Measurements from ENCODE around the gene SDK1.

SDK1 gene

DNA sequence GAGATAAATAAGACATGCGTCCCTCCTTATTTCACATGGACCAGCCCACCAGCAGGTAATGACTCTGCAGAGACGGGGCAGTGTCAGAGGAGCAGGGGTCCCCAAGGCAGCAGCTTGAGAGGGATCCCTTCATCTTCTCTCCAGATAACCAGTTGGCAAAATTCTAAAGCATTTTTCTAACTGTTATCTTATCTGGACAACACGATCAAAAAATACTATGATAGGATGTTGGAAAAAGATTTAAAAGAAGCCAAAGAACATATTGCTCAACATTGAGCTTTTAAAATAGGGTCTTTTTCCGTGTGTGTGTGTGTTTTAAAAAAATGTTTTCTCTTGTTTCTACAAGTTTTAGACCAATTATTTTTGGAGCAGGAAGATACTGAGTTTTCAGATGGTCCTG is 641.2 kb downstream of the SDK1 start:
- TF ChIP-seq, protein P1, sequence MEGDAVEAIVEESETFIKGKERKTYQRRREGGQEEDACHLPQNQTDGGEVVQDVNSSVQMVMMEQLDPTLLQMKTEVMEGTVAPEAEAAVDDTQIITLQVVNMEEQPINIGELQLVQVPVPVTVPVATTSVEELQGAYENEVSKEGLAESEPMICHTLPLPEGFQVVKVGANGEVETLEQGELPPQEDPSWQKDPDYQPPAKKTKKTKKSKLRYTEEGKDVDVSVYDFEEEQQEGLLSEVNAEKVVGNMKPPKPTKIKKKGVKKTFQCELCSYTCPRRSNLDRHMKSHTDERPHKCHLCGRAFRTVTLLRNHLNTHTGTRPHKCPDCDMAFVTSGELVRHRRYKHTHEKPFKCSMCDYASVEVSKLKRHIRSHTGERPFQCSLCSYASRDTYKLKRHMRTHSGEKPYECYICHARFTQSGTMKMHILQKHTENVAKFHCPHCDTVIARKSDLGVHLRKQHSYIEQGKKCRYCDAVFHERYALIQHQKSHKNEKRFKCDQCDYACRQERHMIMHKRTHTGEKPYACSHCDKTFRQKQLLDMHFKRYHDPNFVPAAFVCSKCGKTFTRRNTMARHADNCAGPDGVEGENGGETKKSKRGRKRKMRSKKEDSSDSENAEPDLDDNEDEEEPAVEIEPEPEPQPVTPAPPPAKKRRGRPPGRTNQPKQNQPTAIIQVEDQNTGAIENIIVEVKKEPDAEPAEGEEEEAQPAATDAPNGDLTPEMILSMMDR (IDR thresholded peaks at IDR 0.05) = no peak
- Histone ChIP-seq H3K27me3 (ENCODE audit: control insufficient read depth, insufficient read depth, low read length) (no peaks in the 10 kb centered on the region), H3K36me3 (ENCODE audit: control insufficient read depth, insufficient read depth, low read length) (no peaks in the 10 kb centered on the region), H3K79me2 (no peaks in the 10 kb centered on the region), H3K27ac (no peak overlapping the region), H3K9ac (no peak overlapping the region), H3K4me2 (ENCODE audit: low read length) (no peak overlapping the region), H3K4me1 (no peaks in the 10 kb centered on the region), H3K9me3 (ENCODE audit: control insufficient read depth, low read length) (no peaks in the 10 kb centered on the region), H2AFZ (no peak overlapping the region), H3K4me3 (ENCODE audit: low read depth, low read length) (no peak overlapping the region)

DNA sequence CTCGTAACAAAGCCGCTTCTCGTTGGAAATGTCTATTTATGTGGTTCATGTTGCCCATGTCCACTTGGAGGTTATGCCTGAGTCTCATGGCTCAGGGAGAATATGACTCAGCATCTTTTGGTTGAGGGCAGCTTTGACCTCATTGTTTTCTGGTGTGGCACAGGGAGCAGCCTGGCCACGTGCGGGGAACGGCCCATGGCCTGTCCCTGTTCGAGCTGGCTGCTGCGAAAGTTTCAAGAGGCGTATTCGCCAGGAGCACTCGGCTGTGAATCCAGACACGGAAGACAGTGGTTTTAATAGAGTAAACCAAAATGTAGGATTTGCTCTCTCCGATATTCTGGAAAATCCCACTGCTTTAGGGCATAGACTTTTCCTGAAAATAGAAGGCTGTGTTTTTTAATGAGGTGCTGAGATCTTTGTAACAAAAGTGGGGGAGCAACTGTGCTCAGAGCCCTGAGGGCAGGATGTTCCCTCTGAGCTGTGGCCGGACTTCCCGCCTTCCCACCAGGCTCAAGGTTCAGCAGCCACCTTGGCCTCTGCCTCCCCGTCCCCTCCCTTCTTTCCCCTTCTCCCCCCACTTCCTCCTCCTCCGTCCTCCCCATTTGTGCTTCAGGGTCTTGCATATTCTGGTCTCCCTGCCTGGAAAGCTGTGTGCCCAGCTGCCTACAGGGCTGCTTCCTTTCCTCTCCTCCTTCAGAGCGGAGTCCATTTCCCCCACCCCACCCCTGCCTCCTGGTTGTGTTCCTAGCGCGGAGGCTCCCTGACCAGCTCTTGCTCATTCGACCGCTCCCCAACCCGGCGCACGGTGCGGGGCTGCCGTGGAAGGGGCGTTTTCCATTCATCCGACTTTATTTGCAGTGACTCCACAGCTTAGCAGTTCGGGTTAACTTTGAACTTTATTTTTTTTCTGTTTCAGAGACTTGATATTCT is 642.0 kb downstream of the SDK1 start:
- H3K27ac ChIP-seq = no peak overlapping the region
- no peak overlapping the region for H3K9ac ChIP-seq

DNA sequence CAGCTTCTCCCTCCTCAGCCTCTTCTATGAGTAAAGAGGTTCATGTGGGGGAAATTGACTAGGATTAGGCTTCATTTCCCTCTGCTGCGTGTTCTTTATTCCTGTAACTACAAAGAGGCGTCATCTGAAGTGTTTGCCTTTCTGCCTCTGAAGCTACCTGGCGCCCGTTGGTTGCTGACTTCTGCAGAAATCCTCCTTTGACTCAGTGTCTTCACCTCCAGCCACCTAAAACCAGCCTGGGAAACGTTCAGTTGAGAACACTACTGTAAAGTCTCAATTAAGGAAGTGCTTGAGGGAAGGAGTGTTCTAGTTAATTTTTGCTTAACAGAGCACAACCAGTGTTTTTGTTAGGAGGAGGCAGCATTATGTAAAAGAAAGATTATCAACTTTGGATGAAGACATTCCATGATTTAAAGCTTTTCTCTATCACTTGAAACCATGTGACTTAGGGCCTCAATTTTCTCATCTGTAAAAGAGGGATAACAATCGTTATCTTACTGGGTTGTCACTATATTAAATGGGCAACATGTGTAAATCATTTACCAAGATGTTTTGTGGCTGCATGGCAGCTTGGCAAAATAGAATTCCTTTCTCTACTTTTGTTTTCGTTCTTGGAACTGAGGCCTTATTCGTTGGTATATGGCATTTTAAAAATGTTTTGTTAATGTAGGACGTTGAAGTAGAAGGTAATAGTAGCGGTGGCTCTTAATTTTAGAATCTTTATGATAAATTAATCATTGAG is 642.9 kb downstream of the SDK1 start:
- H3K9me3 ChIP-seq (ENCODE audit: control insufficient read depth, low read length) = no peaks in the 10 kb centered on the region
- no peaks in the 10 kb centered on the region for H3K27me3 ChIP-seq (ENCODE audit: control insufficient read depth, insufficient read depth, low read length)
- no peak overlapping the region for H2AFZ ChIP-seq
- H3K9ac ChIP-seq = no peak overlapping the region
- H3K4me2 ChIP-seq (ENCODE audit: low read length) = no peak overlapping the region
- no peaks in the 10 kb centered on the region for H3K79me2 ChIP-seq
- no peak overlapping the region for H3K4me3 ChIP-seq (ENCODE audit: low read depth, low read length)
- no peak overlapping the region for H3K27ac ChIP-seq
- TF ChIP-seq, protein P1 (IDR thresholded peaks at IDR 0.05) = no peak
- no peaks in the 10 kb centered on the region for H3K36me3 ChIP-seq (ENCODE audit: control insufficient read depth, insufficient read depth, low read length)
- H3K4me1 ChIP-seq = no peaks in the 10 kb centered on the region

More for the DNA sequence above, 642.0 kb downstream of the SDK1 start:
- Histone ChIP-seq H3K36me3 (ENCODE audit: control insufficient read depth, insufficient read depth, low read length) (no peaks in the 10 kb centered on the region), H3K27me3 (ENCODE audit: control insufficient read depth, insufficient read depth, low read length) (no peaks in the 10 kb centered on the region), H3K4me1 (no peaks in the 10 kb centered on the region), H3K4me3 (ENCODE audit: low read depth, low read length) (no peak overlapping the region), H2AFZ (no peak overlapping the region), H3K9me3 (ENCODE audit: control insufficient read depth, low read length) (no peaks in the 10 kb centered on the region), H3K79me2 (no peaks in the 10 kb centered on the region), H3K4me2 (ENCODE audit: low read length) (no peak overlapping the region)
- TF ChIP-seq, protein P1 (IDR thresholded peaks at IDR 0.05) = no peak

DNA sequence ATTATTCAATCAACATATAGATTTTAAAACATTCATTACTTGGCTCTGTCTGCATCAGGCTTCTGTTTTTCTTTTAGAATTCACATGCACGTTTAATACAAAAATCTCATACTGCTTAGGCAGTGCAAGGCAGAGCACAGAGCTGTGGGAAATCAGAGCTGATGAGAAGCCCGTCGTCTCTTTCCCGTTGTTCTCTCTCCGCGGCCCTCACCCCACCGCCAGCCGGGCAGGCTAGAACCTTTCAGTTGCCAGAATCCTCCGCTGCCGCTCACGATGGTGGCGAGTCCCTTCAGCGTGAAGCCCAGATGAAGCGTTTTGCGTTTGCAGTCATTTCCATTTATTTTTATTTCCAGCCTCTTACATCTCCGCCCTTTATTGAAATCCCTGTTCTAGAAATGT is 648.2 kb downstream of the SDK1 start:
- H2AFZ ChIP-seq = no peak overlapping the region
- no peak overlapping the region for H3K27ac ChIP-seq
- H3K9ac ChIP-seq = no peak overlapping the region
- no peak overlapping the region for H3K4me2 ChIP-seq (ENCODE audit: low read length)
- TF ChIP-seq, protein P1 (IDR thresholded peaks at IDR 0.05) = no peak
- no peaks in the 10 kb centered on the region for H3K79me2 ChIP-seq
- no peaks in the 10 kb centered on the region for H3K9me3 ChIP-seq (ENCODE audit: control insufficient read depth, low read length)
- H3K27me3 ChIP-seq (ENCODE audit: control insufficient read depth, insufficient read depth, low read length) = no peaks in the 10 kb centered on the region
- no peaks in the 10 kb centered on the region for H3K36me3 ChIP-seq (ENCODE audit: control insufficient read depth, insufficient read depth, low read length)
- no peak overlapping the region for H3K4me3 ChIP-seq (ENCODE audit: low read depth, low read length)
- H3K4me1 ChIP-seq = no peaks in the 10 kb centered on the region

Measured in parathyroid adenoma (tissue), 2 donors.